ENCODE measurements around the gene ROS1. TPM values are rescaled to one million over a fixed set of nuclear protein-coding genes. Genes with fewer than 3 reads are reported as not detected.

ROS1 gene
- total RNA-seq, 5 donors from 2014 or later (not counting 1 experiment from before 2014, with no cell fraction given), result 0.03 to 0.07 (median 0.06) TPM; not detected in 2

- ChIA-PET CTCF (interaction anchor here (0.5 to 0.9 kb wide), 2 partner anchors 8 to 75 kb away, joined by 3 read pairs; no protein-coding TSS in a partner anchor), POLR2A (interaction anchor here in 1 of 2 donors (0.6 kb wide), 1 partner anchor 19 kb away, joined by 8 read pairs; no protein-coding TSS in a partner anchor)
- no peak overlapping the region for H3K27ac Mint-ChIP-seq
- H3K4me3 ChIP-seq (ENCODE audit: control insufficient read depth in 1 of 2, extremely low read depth in 1 of 2, low read length in 1 of 2), result no peak overlapping the region
- no peaks in the 10 kb centered on the region for H3K9me3 Mint-ChIP-seq
- H3K4me3 Mint-ChIP-seq, result no peak overlapping the region
- no peaks in the 10 kb centered on the region for H3K4me1 Mint-ChIP-seq
- H3K4me1 ChIP-seq (ENCODE audit: control insufficient read depth in 1 of 2, extremely low read depth in 1 of 2, insufficient read depth in 2 of 2, low read length in 2 of 2), result no peaks in the 10 kb centered on the region
- no peak for ATAC-seq (replicated peaks in 1 of 4)
- WGBS (ENCODE audit: insufficient coverage), result no CpG with 5 or more reads among the region's 1 CpG
- no peak overlapping the region for H3K27ac ChIP-seq (ENCODE audit: low read length)
- no peaks in the 10 kb centered on the region for H3K27me3 ChIP-seq (replicated peaks in 1 of 2; ENCODE audit: control insufficient read depth in 2 of 2, extremely low read depth in 1 of 2, insufficient read depth in 2 of 2, low read length in 1 of 2)
- no peak for DNase-seq
- H3K36me3 ChIP-seq (ENCODE audit: control insufficient read depth in 2 of 2, extremely low read depth in 1 of 2, insufficient read depth in 1 of 2, low read length in 1 of 2), result no peaks in the 10 kb centered on the region
- no peaks in the 10 kb centered on the region for H3K9me3 ChIP-seq
- peaks cover 3% of the 10 kb centered on the region in 2 donors for H3K27me3 Mint-ChIP-seq
- no peaks in the 10 kb centered on the region for H3K36me3 Mint-ChIP-seq
Measured at GRCh38 chr6:117456250-117456649, 30.5 kb upstream of the ROS1 start.

- Mint-ChIP-seq H3K4me3 (no peak overlapping the region), H3K27ac (no peak overlapping the region), H3K4me1 (no peaks in the 10 kb centered on the region), H3K27me3 (peaks cover 18 to 24% of the 10 kb centered on the region in 2 donors), H3K9me3 (no peaks in the 10 kb centered on the region), H3K36me3 (no peaks in the 10 kb centered on the region)
- DNase-seq (no peak), ATAC-seq (replicated peaks in 1 of 4) (no peak)
- H3K9me3 ChIP-seq, result no peaks in the 10 kb centered on the region
- WGBS (ENCODE audit: insufficient coverage), result 63% methylated on average over 3 of the region's 5 CpGs
- peaks cover 0 to 3% of the 10 kb centered on the region in 2 experiments for H3K27me3 ChIP-seq (replicated peaks in 1 of 2; ENCODE audit: control insufficient read depth in 2 of 2, extremely low read depth in 1 of 2, insufficient read depth in 2 of 2, low read length in 1 of 2)
- H3K36me3 ChIP-seq (ENCODE audit: control insufficient read depth in 2 of 2, extremely low read depth in 1 of 2, insufficient read depth in 1 of 2, low read length in 1 of 2), result no peaks in the 10 kb centered on the region
- ChIA-PET CTCF (interaction anchor here (0.8 to 2.5 kb wide), 7 partner anchors 32 to 107 kb away, joined by 3 to 10 read pairs (median 7); partner anchors contain the start of gene DCBLD1 (in 1 of the 2)), POLR2A (no interaction called here)
- H3K27ac ChIP-seq (ENCODE audit: low read length), result no peak overlapping the region
- H3K4me1 ChIP-seq (ENCODE audit: control insufficient read depth in 1 of 2, extremely low read depth in 1 of 2, insufficient read depth in 2 of 2, low read length in 2 of 2), result peaks cover 0 to 3% of the 10 kb centered on the region in 2 experiments
- no peak overlapping the region for H3K4me3 ChIP-seq (ENCODE audit: control insufficient read depth in 1 of 2, extremely low read depth in 1 of 2, low read length in 1 of 2)
Measured at GRCh38 chr6:117451671-117452070, 25.9 kb upstream of the ROS1 start.

- Mint-ChIP-seq H3K27me3 (peaks cover 31 to 32% of the 10 kb centered on the region in 2 donors), H3K36me3 (no peaks in the 10 kb centered on the region), H3K4me1 (no peaks in the 10 kb centered on the region), H3K4me3 (no peak overlapping the region), H3K27ac (no peak overlapping the region), H3K9me3 (no peaks in the 10 kb centered on the region)
- 47% methylated on average over 2 of the region's 10 CpGs for WGBS (ENCODE audit: insufficient coverage)
- Histone ChIP-seq H3K27ac (ENCODE audit: low read length) (no peak overlapping the region), H3K36me3 (ENCODE audit: control insufficient read depth in 2 of 2, extremely low read depth in 1 of 2, insufficient read depth in 1 of 2, low read length in 1 of 2) (no peaks in the 10 kb centered on the region), H3K9me3 (no peaks in the 10 kb centered on the region), H3K4me3 (ENCODE audit: control insufficient read depth in 1 of 2, extremely low read depth in 1 of 2, low read length in 1 of 2) (no peak overlapping the region), H3K27me3 (replicated peaks in 1 of 2; ENCODE audit: control insufficient read depth in 2 of 2, extremely low read depth in 1 of 2, insufficient read depth in 2 of 2, low read length in 1 of 2) (peaks cover 0 to 3% of the 10 kb centered on the region in 2 experiments), H3K4me1 (ENCODE audit: control insufficient read depth in 1 of 2, extremely low read depth in 1 of 2, insufficient read depth in 2 of 2, low read length in 2 of 2) (peaks cover 0 to 3% of the 10 kb centered on the region in 2 experiments)
- DNase-seq, result peak in 34 of 35 experiments; percentile 1 to 82 (median 52)
- ChIA-PET POLR2A (interaction anchor here (0.5 to 0.7 kb wide), 4 partner anchors 11 to 100 kb away, joined by 4 to 6 read pairs (median 6); no protein-coding TSS in a partner anchor), CTCF (interaction anchor here (0.6 to 3.3 kb wide), 44 partner anchors 9 to 1661 kb away, joined by 3 to 60 read pairs (median 5); partner anchors contain the start of genes DCBLD1 (in 1 of the 2) and GOPC (in 1 of the 2))
- peak in 1 of 4 experiments; percentile 68 for ATAC-seq (replicated peaks in 1 of 4)
Measured at GRCh38 chr6:117449549-117450439, 24.1 kb upstream of the ROS1 start.

GRCh38 chr6:117448732-117449485 lies 23.2 kb upstream of the ROS1 start:
- H3K4me3 ChIP-seq (ENCODE audit: control insufficient read depth in 1 of 2, extremely low read depth in 1 of 2, low read length in 1 of 2), result no peak overlapping the region
- H3K4me1 ChIP-seq (ENCODE audit: control insufficient read depth in 1 of 2, extremely low read depth in 1 of 2, insufficient read depth in 2 of 2, low read length in 2 of 2), result peaks cover 0 to 3% of the 10 kb centered on the region in 2 experiments
- no peaks in the 10 kb centered on the region for H3K36me3 Mint-ChIP-seq
- no peak overlapping the region for H3K27ac ChIP-seq (ENCODE audit: low read length)
- no peaks in the 10 kb centered on the region for H3K4me1 Mint-ChIP-seq
- no peaks in the 10 kb centered on the region for H3K36me3 ChIP-seq (ENCODE audit: control insufficient read depth in 2 of 2, extremely low read depth in 1 of 2, insufficient read depth in 1 of 2, low read length in 1 of 2)
- no peak overlapping the region for H3K4me3 Mint-ChIP-seq
- ChIA-PET CTCF (interaction anchor here (0.6 to 3.3 kb wide), 20 partner anchors 10 to 1485 kb away, joined by 3 to 60 read pairs (median 6); partner anchors contain the start of genes DCBLD1 (in 1 of the 2) and GOPC (in 1 of the 2)), POLR2A (no interaction called here)
- ATAC-seq (replicated peaks in 1 of 4) (no peak), DNase-seq (no peak)
- no peaks in the 10 kb centered on the region for H3K9me3 ChIP-seq
- H3K9me3 Mint-ChIP-seq, result no peaks in the 10 kb centered on the region
- no peak overlapping the region for H3K27ac Mint-ChIP-seq
- peaks cover 31 to 33% of the 10 kb centered on the region in 2 donors for H3K27me3 Mint-ChIP-seq
- 60% methylated on average over 1 of the region's 6 CpGs for WGBS (ENCODE audit: insufficient coverage)
- peaks cover 0 to 3% of the 10 kb centered on the region in 2 experiments for H3K27me3 ChIP-seq (replicated peaks in 1 of 2; ENCODE audit: control insufficient read depth in 2 of 2, extremely low read depth in 1 of 2, insufficient read depth in 2 of 2, low read length in 1 of 2)

- H3K4me1 Mint-ChIP-seq, result no peaks in the 10 kb centered on the region
- POLR2A ChIA-PET, result no interaction called here
- ATAC-seq (replicated peaks in 1 of 4) (no peak), DNase-seq (no peak)
- H3K4me3 ChIP-seq (ENCODE audit: control insufficient read depth in 1 of 2, extremely low read depth in 1 of 2, low read length in 1 of 2), result no peak overlapping the region
- CTCF ChIA-PET, result interaction anchor here (1.2 to 3.3 kb wide), 4 partner anchors 103 to 157 kb away, joined by 3 to 60 read pairs (median 35); no protein-coding TSS in a partner anchor
- peaks cover 0 to 3% of the 10 kb centered on the region in 2 experiments for H3K27me3 ChIP-seq (replicated peaks in 1 of 2; ENCODE audit: control insufficient read depth in 2 of 2, extremely low read depth in 1 of 2, insufficient read depth in 2 of 2, low read length in 1 of 2)
- no peaks in the 10 kb centered on the region for H3K36me3 Mint-ChIP-seq
- no peaks in the 10 kb centered on the region for H3K9me3 ChIP-seq
- no peak overlapping the region for H3K27ac Mint-ChIP-seq
- H3K27me3 Mint-ChIP-seq, result peaks cover 31 to 36% of the 10 kb centered on the region in 2 donors
- H3K4me1 ChIP-seq (ENCODE audit: control insufficient read depth in 1 of 2, extremely low read depth in 1 of 2, insufficient read depth in 2 of 2, low read length in 2 of 2), result peaks cover 0 to 3% of the 10 kb centered on the region in 2 experiments
- H3K36me3 ChIP-seq (ENCODE audit: control insufficient read depth in 2 of 2, extremely low read depth in 1 of 2, insufficient read depth in 1 of 2, low read length in 1 of 2), result no peaks in the 10 kb centered on the region
- no peaks in the 10 kb centered on the region for H3K9me3 Mint-ChIP-seq
- H3K4me3 Mint-ChIP-seq, result no peak overlapping the region
- H3K27ac ChIP-seq (ENCODE audit: low read length), result no peak overlapping the region
- 73% methylated on average over 2 of the region's 5 CpGs for WGBS (ENCODE audit: insufficient coverage)
Measured at GRCh38 chr6:117448011-117448410, 22.3 kb upstream of the ROS1 start.

GRCh38 chr6:117446861-117447260 lies 21.1 kb upstream of the ROS1 start:
- ChIA-PET POLR2A (no interaction called here), CTCF (no interaction called here)
- Mint-ChIP-seq H3K27ac (no peak overlapping the region), H3K36me3 (no peaks in the 10 kb centered on the region), H3K4me1 (no peaks in the 10 kb centered on the region), H3K4me3 (no peak overlapping the region), H3K9me3 (no peaks in the 10 kb centered on the region), H3K27me3 (peaks cover 35 to 47% of the 10 kb centered on the region in 2 donors)
- DNase-seq (no peak), ATAC-seq (replicated peaks in 1 of 4) (no peak)
- H3K27ac ChIP-seq (ENCODE audit: low read length), result no peak overlapping the region
- no peak overlapping the region for H3K4me3 ChIP-seq (ENCODE audit: control insufficient read depth in 1 of 2, extremely low read depth in 1 of 2, low read length in 1 of 2)
- peaks cover 0 to 6% of the 10 kb centered on the region in 2 experiments for H3K27me3 ChIP-seq (replicated peaks in 1 of 2; ENCODE audit: control insufficient read depth in 2 of 2, extremely low read depth in 1 of 2, insufficient read depth in 2 of 2, low read length in 1 of 2)
- no peaks in the 10 kb centered on the region for H3K9me3 ChIP-seq
- H3K4me1 ChIP-seq (ENCODE audit: control insufficient read depth in 1 of 2, extremely low read depth in 1 of 2, insufficient read depth in 2 of 2, low read length in 2 of 2), result peaks cover 0 to 3% of the 10 kb centered on the region in 2 experiments
- H3K36me3 ChIP-seq (ENCODE audit: control insufficient read depth in 2 of 2, extremely low read depth in 1 of 2, insufficient read depth in 1 of 2, low read length in 1 of 2), result no peaks in the 10 kb centered on the region
- WGBS (ENCODE audit: insufficient coverage), result no CpG with 5 or more reads among the region's 3 CpGs

All from T-cell (primary cell).